Adrenal gland (tissue), 12 donors: Measurements from ENCODE around the gene WDR1. TPM values are rescaled to one million over a fixed set of nuclear protein-coding genes. Genes with fewer than 3 reads are reported as not detected.
"Not testable (repeated sequence)": the region's sequence is repeated elsewhere in the genome, so short reads cannot be mapped to it uniquely, and the experiment has no call there.

ENCODE experiments used
- DNase-seq, 7 donors: peaks; one replicate each; pipeline ENCODE4 v3.0.0-alpha.2; 2019 to 2020
- H3K27ac ChIP-seq, 5 donors: fragments of 200-600 bp; sonication (generic) in 4 of 5; 1 replicate in 3 of 5; 2 replicates in 2 of 5; pipeline versions ENCODE4 v1.5.1 to v1.8.0; 2016 to 2020; ENCODE audit warnings: mild to moderate bottlenecking in 1 of 5
- H3K27me3 ChIP-seq: fragments of 200-600 bp; 2 replicates; pipeline ENCODE4 v1.8.0; 2021
- H3K36me3 ChIP-seq, 2 donors: fragments of 200-600 bp; replicated peaks in 1 of 2; 1 replicate in 1 of 2; 2 replicates in 1 of 2; pipeline versions ENCODE4 v1.5.1 to v1.8.0; 2018 to 2022
- H3K4me1 ChIP-seq, 2 donors: fragments of 200-600 bp; replicated peaks in 1 of 2; 1 replicate in 1 of 2; 2 replicates in 1 of 2; pipeline versions ENCODE4 v1.5.1 to v1.8.0; 2018 to 2021
- H3K4me3 ChIP-seq, 4 donors: fragments of 200-600 bp; sonication (generic) in 3 of 4; one replicate each; pipeline ENCODE4 v1.5.1; 2016 to 2018
- H3K9me3 ChIP-seq, 3 donors: fragments of 200-600 bp; sonication (generic) in 1 of 3; replicated peaks in 1 of 3; 1 replicate in 2 of 3; 2 replicates in 1 of 3; pipeline versions ENCODE4 v1.5.1 to v1.8.0; 2016 to 2021
- POLR2A ChIP-seq, 2 donors: fragments of 450-650 bp; IDR thresholded peaks; one replicate each; pipeline ENCODE4 v1.6.1; 2017; ENCODE audit warnings: antibody characterized with exemption in 2 of 2, mild to moderate bottlenecking in 2 of 2, moderate library complexity in 1 of 2
- WGBS, 4 donors: extraction: QIAGEN DNeasy Blood & Tissue Kit in 2 of 4; methylation state at CpG; one replicate each; pipeline versions ENCODE4 v1.1.5 to v1.1.7; 2013 to 2017; 5-methylcytosine and 5-hydroxymethylcytosine counted together
- intact Hi-C, 2 donors: fragments of 100-400 bp; cut with DNase I; formaldehyde crosslinking; loops; one replicate each; pipeline versions ENCODE4 v1.14.1 to v1.15.0; 2022 to 2023
- polyA plus RNA-seq, 3 donors: library from polyadenylated mRNA; stranded (reverse); fragments of 200-250 nt in 2 of 3; fragments of 350-450 nt in 1 of 3; fragmentation: Illumina TruSeq in 1 of 3; extraction: RNeasy Lipid Tissue Mini Kit (QIAGEN cat#74804) in 1 of 3; gene quantifications; one replicate each; pipeline ENCODE4 v1.2.3, GENCODE V29; 2013 to 2014
- total RNA-seq, 9 donors: library from RNA; depleted of rRNA in 4 of 9; stranded (reverse); fragments of >200 nt in 4 of 9; fragments of 120-200 nt in 1 of 9; fragmentation: NEBNext Ultra II Directional in 1 of 9; extraction: Animal tissue kit (Norgen Biotek cat#: 25700) in 1 of 9; gene quantifications; one replicate each; pipeline versions ENCODE4 v1.1.0 to v1.2.4, GENCODE V29; 2013 to 2023
- TF ChIP-seq, protein P1 (sequence below), 6 experiments: fragments of 450-650 bp in 4 of 6; fragments of 200-600 bp in 2 of 6; sonication (generic) in 1 of 6; IDR thresholded peaks; 1 replicate in 5 of 6; 2 replicates in 1 of 6; pipeline versions ENCODE4 v1.5.1 to v1.8.0; 2016 to 2021; ENCODE audit warnings: antibody characterized with exemption in 6 of 6, mild to moderate bottlenecking in 2 of 6, moderate library complexity in 1 of 6
- donor health status: healthy with polysubstance abuse.
- donor health status: Bipolar disorder and iron deficiency.
- donor health status: DM: yes; HTN: yes; CAD: no.
- donor health status: DM: no; HTN: no; CAD: no.
- donor health status: DM: no; HTN: no; CAD: no.
- donor health status: DM: yes; HTN: yes; CAD: no.

Gene WDR1
- total and polyA plus RNA-seq, 12 donors: 66.5 to 228 (median 143) TPM

DNA sequence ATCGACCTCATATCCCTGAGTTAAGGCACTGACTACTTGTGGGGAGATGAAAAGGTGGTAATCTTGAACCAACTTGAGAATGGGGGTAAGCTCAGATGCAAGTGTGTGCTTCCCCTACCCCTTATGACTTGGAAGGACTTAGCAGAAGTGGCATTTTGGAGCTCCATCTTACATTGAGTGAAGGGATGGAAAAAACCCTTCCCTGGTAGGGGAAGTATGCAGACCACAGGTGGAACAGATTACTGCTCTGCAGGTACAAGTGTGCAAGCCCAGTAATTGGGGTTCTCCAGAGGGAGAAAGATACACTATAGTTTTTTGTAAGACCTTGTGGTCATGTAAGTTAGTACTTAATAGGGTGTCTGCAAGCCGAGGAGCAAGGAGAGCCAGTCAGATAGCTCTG lies 12.2 kb upstream of the WDR1 start:
- TF ChIP-seq POLR2A (IDR thresholded peaks at IDR 0.05): no peak
- TF ChIP-seq, protein P1, sequence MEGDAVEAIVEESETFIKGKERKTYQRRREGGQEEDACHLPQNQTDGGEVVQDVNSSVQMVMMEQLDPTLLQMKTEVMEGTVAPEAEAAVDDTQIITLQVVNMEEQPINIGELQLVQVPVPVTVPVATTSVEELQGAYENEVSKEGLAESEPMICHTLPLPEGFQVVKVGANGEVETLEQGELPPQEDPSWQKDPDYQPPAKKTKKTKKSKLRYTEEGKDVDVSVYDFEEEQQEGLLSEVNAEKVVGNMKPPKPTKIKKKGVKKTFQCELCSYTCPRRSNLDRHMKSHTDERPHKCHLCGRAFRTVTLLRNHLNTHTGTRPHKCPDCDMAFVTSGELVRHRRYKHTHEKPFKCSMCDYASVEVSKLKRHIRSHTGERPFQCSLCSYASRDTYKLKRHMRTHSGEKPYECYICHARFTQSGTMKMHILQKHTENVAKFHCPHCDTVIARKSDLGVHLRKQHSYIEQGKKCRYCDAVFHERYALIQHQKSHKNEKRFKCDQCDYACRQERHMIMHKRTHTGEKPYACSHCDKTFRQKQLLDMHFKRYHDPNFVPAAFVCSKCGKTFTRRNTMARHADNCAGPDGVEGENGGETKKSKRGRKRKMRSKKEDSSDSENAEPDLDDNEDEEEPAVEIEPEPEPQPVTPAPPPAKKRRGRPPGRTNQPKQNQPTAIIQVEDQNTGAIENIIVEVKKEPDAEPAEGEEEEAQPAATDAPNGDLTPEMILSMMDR (IDR thresholded peaks at IDR 0.05): no peak
- Histone ChIP-seq H3K4me3 (no peak overlapping the region), H3K27ac (no peak overlapping the region), H3K27me3 (no peaks in the 10 kb centered on the region), H3K9me3 (no peaks in the 10 kb centered on the region), H3K4me1 (no peaks in the 10 kb centered on the region), H3K36me3 (no peaks in the 10 kb centered on the region)
- 21 to 78% (median 69%) methylated on average over 2 of the region's 2 CpGs for WGBS, 4 donors
- no peak for DNase-seq
- intact Hi-C loops: no loop called here

DNA sequence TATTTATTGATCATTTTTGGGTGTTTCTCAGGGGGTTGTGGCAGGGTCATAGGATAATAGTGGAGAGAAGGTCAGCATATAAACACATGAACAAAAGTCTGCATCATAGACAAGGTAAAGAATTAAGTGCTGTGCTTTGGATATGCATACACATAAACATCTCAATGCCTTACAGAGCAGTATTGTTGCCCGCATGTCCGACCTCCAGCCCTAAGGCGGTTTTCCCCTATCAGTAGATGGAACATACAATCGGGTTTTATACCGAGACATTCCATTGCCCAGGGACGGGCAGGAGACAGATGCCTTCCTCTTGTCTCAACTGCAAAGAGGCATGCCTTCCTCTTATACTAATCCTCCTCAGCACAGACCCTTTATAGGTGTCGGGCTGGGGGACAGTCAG lies 10.9 kb upstream of the WDR1 start:
- H3K27me3 ChIP-seq, H3K4me1 ChIP-seq, H3K36me3 ChIP-seq, H3K27ac ChIP-seq, H3K4me3 ChIP-seq, DNase-seq, intact Hi-C loops, H3K9me3 ChIP-seq: not testable (repeated sequence)
- WGBS, 4 donors: 75 to 84% (median 78%) methylated on average over 7 of the region's 7 CpGs

DNA sequence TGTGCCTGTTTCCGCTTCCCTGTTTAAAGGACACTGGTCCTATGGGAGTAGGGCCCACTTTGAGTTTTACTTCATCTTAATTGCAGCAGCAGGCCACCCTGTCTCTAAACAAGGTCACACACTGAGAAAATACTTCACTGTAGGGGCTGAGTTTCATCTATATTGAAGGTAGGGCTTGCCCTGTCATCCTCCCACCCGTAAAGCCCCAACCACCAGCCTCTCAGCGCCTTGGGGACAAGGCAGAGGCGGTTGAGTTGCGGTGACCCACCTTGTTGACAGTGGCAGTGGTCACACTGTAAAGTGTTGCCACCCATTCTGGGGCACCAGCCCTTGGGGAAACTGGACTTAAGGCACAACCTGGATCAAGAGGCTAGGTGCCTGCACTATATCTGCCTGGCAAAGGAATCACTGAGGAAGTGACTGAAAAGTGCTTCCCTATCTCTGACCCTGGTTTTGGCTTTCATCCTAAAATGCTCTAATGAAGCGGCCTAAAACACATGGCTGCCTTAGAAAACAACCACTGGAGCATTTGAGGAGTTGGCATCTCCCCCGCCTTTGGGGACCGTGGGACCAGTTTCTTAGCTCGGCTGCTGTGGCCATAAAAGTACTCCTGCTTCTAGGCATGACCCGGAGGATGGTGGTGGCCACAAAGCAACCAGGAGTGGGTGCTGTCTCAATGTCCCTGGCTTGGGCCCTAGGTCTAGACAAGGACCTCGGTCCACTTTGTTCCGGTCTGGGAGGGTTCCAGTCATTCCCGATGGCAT lies 7.8 kb upstream of the WDR1 start:
- Histone ChIP-seq H3K27ac (peak overlapping the region in 1 of 5 donors; percentile 40), H3K9me3 (no peaks in the 10 kb centered on the region), H3K4me3 (no peak overlapping the region), H3K4me1 (no peaks in the 10 kb centered on the region), H3K27me3 (no peaks in the 10 kb centered on the region), H3K36me3 (no peaks in the 10 kb centered on the region)
- DNase-seq: no peak
- TF ChIP-seq, protein P1 (IDR thresholded peaks at IDR 0.05): no peak
- TF ChIP-seq POLR2A (IDR thresholded peaks at IDR 0.05): no peak
- WGBS, 4 donors: 77 to 83% (median 80%) methylated on average over 10 to 13 of the region's 13 CpGs
- intact Hi-C loops: no loop called here

DNA sequence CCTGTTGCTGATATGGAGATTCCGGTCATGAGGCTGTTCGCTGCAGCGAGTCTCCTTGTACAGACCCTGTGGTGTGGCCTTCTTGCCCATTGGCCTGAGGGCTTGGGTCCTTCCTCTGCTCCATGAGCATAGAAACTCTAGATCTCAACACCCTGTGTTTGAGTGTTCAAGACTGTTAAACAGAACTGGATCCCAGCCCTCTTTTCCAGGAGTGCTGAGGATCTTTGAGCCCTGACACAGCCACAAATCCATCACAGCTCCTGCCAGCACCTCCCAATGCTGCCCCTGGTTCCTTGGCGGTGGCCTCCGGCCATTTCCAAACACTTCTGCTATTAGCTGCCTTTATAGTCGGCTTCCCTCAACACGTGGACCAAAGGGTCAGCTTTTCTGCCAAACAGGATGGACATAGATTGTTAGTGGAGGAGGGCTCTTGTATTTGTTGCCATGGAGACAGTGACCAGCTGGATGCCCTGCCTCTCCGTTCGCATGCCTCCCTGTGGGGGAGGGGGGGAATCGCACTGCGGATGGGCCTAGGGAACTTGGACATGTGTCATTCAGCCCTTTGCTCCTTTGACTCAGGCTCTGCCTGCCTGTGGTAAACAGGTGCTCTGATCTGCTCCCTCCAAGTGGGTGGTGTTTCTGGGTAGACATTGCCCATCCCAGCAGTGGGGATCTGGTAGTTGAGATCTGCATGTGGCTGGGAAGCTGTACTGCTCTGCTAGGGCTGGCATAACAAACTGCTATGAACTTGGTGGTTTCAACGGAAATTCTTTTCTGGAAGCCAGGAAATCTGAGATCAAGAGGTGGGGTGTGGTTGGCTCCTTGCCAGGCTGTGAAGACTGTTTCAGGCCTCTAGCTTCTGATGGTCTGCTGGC lies 6.9 kb upstream of the WDR1 start:
- Histone ChIP-seq H3K4me3 (no peak overlapping the region), H3K36me3 (no peaks in the 10 kb centered on the region), H3K4me1 (no peaks in the 10 kb centered on the region), H3K27ac (peak overlapping the region in 1 of 5 donors; percentile 45), H3K27me3 (no peaks in the 10 kb centered on the region), H3K9me3 (no peaks in the 10 kb centered on the region)
- TF ChIP-seq, protein P1 (IDR thresholded peaks at IDR 0.05): no peak
- no peak for TF ChIP-seq POLR2A (IDR thresholded peaks at IDR 0.05)
- DNase-seq: peak in 3 of 7 donors; percentile 27 to 70 (median 45)
- intact Hi-C loops: no loop called here
- WGBS, 4 donors: 35 to 71% (median 50%) methylated on average over 5 to 12 of the region's 12 CpGs
